Stimulated activated naive CD8-positive, alpha-beta T cell treated with anti-CD3 and anti-CD28 coated beads, Interleukin-15, Interleukin-2, amounts not matched to agents 100 U/mL and 50 U/mL, for 24 hours (primary cell): ENCODE results near the gene CDH4.

Experiments
- ATAC-seq: fragments of 150-1000 bp; cut with Tn5 transposase; one replicate; pipeline ENCODE4 v1.10.0; 2021
- DNase-seq: peaks from one replicate; pipeline ENCODE4 v3.0.0; 2021

Gene CDH4

GRCh38 chr20:61301711-61302525 is 49.9 kb downstream of the CDH4 start:
- ATAC-seq (no peak), DNase-seq (no peak)

GRCh38 chr20:61303217-61303616 is 51.2 kb downstream of the CDH4 start:
- DNase-seq (no peak), ATAC-seq (no peak)

GRCh38 chr20:61303675-61304074 is 51.6 kb downstream of the CDH4 start:
- DNase-seq, result no peak
- no peak for ATAC-seq

- ATAC-seq (no peak), DNase-seq (no peak)
Observed at GRCh38 chr20:61304750-61305149, 52.7 kb downstream of the CDH4 start.

- no peak for DNase-seq
- no peak for ATAC-seq
Observed at GRCh38 chr20:61306937-61307475, 54.9 kb downstream of the CDH4 start.

GRCh38 chr20:61307686-61308476 is 55.8 kb downstream of the CDH4 start:
- ATAC-seq (no peak), DNase-seq (no peak)

- ATAC-seq (no peak), DNase-seq (no peak)
Observed at GRCh38 chr20:61308477-61308774, 56.4 kb downstream of the CDH4 start.

- no peak for ATAC-seq
- no peak for DNase-seq
Observed at GRCh38 chr20:61310954-61311353, 58.9 kb downstream of the CDH4 start.

- no peak for ATAC-seq
- DNase-seq, result no peak
Observed at GRCh38 chr20:61311656-61312387, 59.8 kb downstream of the CDH4 start.

- DNase-seq (no peak), ATAC-seq (no peak)
Observed at GRCh38 chr20:61312925-61313324, 60.9 kb downstream of the CDH4 start.

- no peak for DNase-seq
- ATAC-seq, result no peak
Observed at GRCh38 chr20:61313396-61313795, 61.3 kb downstream of the CDH4 start.

- DNase-seq, result no peak
Observed at GRCh38 chr20:61314326-61315010, 62.4 kb downstream of the CDH4 start.

GRCh38 chr20:61315319-61315718 is 63.3 kb downstream of the CDH4 start:
- ATAC-seq (no peak), DNase-seq (no peak)

More at GRCh38 chr20:61314326-61315010, 62.4 kb downstream of the CDH4 start:
- no peak for ATAC-seq

- no peak for ATAC-seq
- no peak for DNase-seq
Observed at GRCh38 chr20:61316346-61316745, 64.3 kb downstream of the CDH4 start.

- ATAC-seq (no peak), DNase-seq (no peak)
Observed at GRCh38 chr20:61317966-61318530, 66.0 kb downstream of the CDH4 start.

- DNase-seq, result no peak
- ATAC-seq, result no peak
Observed at GRCh38 chr20:61320691-61321425, 68.8 kb downstream of the CDH4 start.

GRCh38 chr20:61321481-61321880 is 69.4 kb downstream of the CDH4 start:
- no peak for DNase-seq
- no peak for ATAC-seq

GRCh38 chr20:61322151-61322865 is 70.2 kb downstream of the CDH4 start:
- DNase-seq (no peak), ATAC-seq (no peak)

GRCh38 chr20:61324906-61325305 is 72.8 kb downstream of the CDH4 start:
- DNase-seq (no peak), ATAC-seq (no peak)

- ATAC-seq (no peak), DNase-seq (no peak)
Observed at GRCh38 chr20:61325718-61326117, 73.7 kb downstream of the CDH4 start.
